ENCODE data around the gene CFAP91.

The CFAP91 gene

DNA sequence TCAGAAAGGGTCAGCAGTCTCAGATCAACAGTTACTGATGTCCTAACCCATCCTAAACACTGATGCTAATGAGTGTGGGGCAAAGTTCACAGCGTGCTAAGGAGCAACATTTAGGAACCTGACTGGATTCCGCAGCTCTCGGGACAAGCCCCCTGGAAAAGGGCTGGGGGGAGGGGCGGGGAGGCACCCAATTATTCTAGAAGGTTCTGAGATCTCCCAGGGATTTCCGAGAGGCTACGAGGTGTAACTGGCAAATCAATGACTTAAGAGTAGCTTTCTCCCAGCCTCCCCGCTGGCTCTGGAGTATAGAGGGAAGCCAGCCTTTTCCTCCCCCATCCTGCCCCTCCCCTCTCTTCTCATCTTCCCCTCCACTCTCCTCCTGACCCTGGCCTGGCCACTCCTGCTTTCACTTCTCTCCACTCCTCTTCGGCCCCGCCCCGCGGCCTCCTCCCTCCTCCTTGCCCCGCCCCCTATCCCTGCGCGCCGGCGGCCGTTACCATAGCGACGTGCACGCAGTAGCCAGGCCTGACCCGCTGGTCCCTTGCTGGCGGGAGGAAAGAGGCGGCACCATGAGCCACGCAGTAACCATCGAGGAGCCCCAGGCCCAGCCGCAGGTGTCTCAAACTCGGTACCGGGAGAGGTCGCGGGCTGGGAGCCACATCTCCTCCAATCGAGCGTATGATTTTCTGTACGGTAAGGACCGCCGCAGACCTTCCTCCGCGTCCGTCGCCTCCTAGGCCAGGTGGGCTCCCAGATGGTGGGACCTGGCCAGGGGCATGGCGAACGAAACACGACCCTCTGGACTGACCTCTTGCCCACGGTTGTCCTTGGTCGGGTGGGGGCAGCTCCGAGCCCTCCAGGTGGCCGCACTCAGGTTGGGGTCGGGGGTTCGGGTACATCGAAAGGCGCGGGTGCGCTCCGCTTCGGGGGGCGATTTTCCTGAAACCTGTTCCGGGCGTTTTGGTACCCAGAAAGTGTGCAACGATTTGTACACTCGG, at the start of gene CFAP91:
Gene CFAP91, plus strand, starts transcription at position 493 of the 998 bp plus-strand sequence. Its CDS starts 77 bp downstream, at position 570.
- FAIRE-seq = peak; percentile 84

GRCh38 chr3:119653876-119654275, 48.9 kb upstream of the CFAP91 start:
- DNase-seq (ENCODE audit: extremely low spot score, insufficient read length, low read depth) (no peak), FAIRE-seq (no peak)

More for the DNA sequence above, at the start of gene CFAP91:
- peak; percentile 81 for DNase-seq (ENCODE audit: extremely low spot score, insufficient read length, low read depth)

DNA sequence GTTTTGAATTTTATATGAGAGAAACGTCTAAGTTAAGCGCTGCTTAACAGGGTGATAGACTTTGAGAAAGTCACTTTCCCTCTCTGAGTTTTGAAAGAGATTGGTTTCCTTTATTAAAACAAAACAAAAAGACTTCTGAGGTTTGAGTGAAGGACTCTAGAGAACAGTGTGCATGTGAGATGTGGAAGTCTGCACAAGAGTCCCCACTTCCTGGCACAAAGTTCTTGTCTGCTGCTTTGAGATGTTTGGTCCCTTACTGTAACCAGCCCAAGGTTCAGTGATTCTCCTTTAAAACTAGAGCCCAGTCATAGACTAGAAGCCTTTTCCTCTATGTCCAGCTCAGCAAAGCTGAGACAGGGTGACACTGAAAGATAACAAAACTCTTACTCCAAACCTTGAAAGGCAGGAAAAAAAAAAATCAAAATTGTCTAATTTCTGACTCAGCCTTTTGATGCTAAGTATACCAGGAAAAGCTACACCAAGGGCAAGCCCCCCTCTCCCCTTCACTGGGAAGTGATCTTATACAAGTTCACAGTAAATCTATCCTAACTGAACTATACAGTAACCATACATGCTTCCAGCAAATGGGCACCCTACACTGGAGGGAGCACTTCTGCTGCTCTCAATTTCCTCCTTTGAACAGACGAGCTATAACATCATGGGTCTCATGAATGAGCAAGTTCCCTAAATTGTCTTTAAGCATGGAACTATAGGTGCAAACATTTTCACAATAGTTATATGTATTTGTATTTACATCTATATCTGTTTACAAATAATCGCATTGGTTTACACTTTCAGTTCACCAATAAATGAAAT, 44.7 kb upstream of the CFAP91 start:
- DNase-seq (ENCODE audit: extremely low spot score, insufficient read length, low read depth) = no peak
- FAIRE-seq = peak; percentile 60

GRCh38 chr3:119658994-119659393, 43.8 kb upstream of the CFAP91 start:
- no peak for FAIRE-seq
- no peak for DNase-seq (ENCODE audit: extremely low spot score, insufficient read length, low read depth)

- FAIRE-seq = peak; percentile 51
- DNase-seq (ENCODE audit: extremely low spot score, insufficient read length, low read depth) = no peak
Observed at GRCh38 chr3:119659606-119660291, 43.1 kb upstream of the CFAP91 start.

GRCh38 chr3:119660474-119661440, 42.1 kb upstream of the CFAP91 start, which contains the start of gene POPDC2:
TSS of gene POPDC2 (minus strand) at chr3:119660589. CDS start at chr3:119660423, 166 bp downstream.
- DNase-seq (ENCODE audit: extremely low spot score, insufficient read length, low read depth) (no peak), FAIRE-seq (no peak)

- DNase-seq (ENCODE audit: extremely low spot score, insufficient read length, low read depth) (no peak), FAIRE-seq (peak; percentile 15)
Observed at GRCh38 chr3:119662604-119663373, 40.0 kb upstream of the CFAP91 start.

GRCh38 chr3:119663885-119664284, 38.9 kb upstream of the CFAP91 start:
- no peak for DNase-seq (ENCODE audit: extremely low spot score, insufficient read length, low read depth)
- FAIRE-seq = no peak

- no peak for FAIRE-seq
- DNase-seq (ENCODE audit: extremely low spot score, insufficient read length, low read depth) = no peak
Observed at GRCh38 chr3:119664370-119664769, 38.5 kb upstream of the CFAP91 start.

GRCh38 chr3:119664850-119665379, 37.9 kb upstream of the CFAP91 start:
- FAIRE-seq = peak; percentile 21
- DNase-seq (ENCODE audit: extremely low spot score, insufficient read length, low read depth) = no peak

- FAIRE-seq = no peak
Observed at GRCh38 chr3:119665954-119666559, 36.8 kb upstream of the CFAP91 start.

GRCh38 chr3:119669906-119670570, 32.8 kb upstream of the CFAP91 start:
- DNase-seq (ENCODE audit: extremely low spot score, insufficient read length, low read depth) (no peak), FAIRE-seq (no peak)

More at GRCh38 chr3:119665954-119666559, 36.8 kb upstream of the CFAP91 start:
- no peak for DNase-seq (ENCODE audit: extremely low spot score, insufficient read length, low read depth)

DNA sequence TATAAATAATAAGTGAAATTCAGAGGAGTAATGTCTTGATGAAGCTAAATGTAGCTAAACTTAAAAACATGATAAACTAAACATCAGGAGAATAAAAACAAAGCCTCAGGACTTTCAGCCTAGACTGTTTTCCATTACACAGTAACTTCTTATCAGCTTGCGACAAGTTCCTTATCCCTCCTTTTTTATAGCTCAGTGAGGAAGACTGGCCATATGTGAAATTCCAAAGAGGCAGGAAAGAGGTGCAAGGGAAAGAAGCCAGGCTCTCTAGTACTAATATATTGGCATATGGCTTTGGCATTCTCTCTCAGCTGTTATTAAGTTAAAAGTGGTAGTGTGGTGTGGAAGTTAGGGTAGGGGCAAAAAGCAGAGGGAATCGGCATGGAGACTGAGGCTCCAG, 30.0 kb upstream of the CFAP91 start:
- no peak for DNase-seq (ENCODE audit: extremely low spot score, insufficient read length, low read depth)
- peak; percentile 46 for FAIRE-seq

GRCh38 chr3:119673875-119674274, 28.9 kb upstream of the CFAP91 start:
- FAIRE-seq (no peak), DNase-seq (ENCODE audit: extremely low spot score, insufficient read length, low read depth) (no peak)

DNA sequence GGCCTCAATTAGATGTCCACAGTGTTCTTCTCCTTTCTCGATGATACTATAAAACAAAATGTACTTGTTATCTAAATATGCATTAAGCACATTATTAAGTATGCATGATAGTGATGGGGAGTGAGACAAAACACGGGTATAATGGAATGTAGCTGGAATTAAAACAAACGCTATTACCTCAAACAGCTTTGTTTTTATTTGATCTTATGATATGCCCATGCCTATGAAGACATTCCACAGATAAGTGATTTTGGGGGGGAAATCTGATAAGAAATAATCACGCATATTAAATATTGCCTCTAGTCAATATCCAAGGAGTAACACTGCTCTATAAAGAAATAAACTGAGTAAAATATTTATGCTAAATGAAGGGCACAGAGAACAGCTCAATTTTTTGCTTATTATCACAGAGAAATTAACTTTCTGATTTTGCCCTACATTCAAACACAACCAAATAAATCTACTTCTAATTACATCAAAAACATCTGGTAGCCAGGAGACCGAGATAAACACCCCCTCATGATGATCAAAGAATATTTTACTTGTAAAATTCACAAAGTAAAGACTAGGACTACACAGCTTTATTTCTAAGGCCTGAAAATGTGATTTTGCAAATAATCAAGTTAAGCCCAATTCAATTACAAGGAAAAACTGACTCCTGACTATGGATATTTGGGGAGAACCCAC, 27.5 kb upstream of the CFAP91 start:
- DNase-seq (ENCODE audit: extremely low spot score, insufficient read length, low read depth) (no peak), FAIRE-seq (no peak)

GRCh38 chr3:119676020-119676419, 26.8 kb upstream of the CFAP91 start:
- DNase-seq (ENCODE audit: extremely low spot score, insufficient read length, low read depth) (no peak), FAIRE-seq (peak; percentile 69)
